GM08714 (cell line): ENCODE results near the gene TESK2.
"Not testable (repeated sequence)": the region's sequence is repeated elsewhere in the genome, so short reads cannot be mapped to it uniquely, and the experiment has no call there.

Experiments
- H3K4me3 ChIP-seq: fragments of 200-500 bp; sonication (Bioruptor generic); 2 replicates; pipeline ENCODE4 v1.5.1; 2014; ENCODE audit warnings: mild to moderate bottlenecking, low read length, inconsistent platforms
- ZNF274 ChIP-seq: IDR thresholded peaks from 2 replicates; pipeline ENCODE4 v1.6.1; 2012; ENCODE audit warnings: mild to moderate bottlenecking, low read depth, low read length

TESK2 gene

DNA sequence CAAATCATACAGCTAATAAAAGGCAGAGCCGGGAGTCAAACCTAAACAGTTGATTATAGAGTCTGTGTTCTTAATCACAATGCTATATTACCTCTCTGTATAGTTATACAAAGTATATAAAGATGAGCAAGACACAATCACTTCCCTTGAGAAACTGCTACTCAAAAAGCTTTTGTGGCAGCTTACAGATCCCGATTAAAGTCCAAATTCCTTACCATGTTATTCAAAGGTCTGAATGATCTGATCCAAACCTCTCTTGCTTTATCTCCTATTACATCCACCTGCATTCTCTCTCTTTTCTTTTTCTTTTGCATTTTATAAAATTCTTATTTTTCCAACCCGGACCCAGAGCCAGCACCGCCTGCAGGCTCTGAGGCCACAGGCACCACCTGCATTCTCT is 93.7 kb downstream of the TESK2 start:
- no peak for TF ChIP-seq ZNF274

DNA sequence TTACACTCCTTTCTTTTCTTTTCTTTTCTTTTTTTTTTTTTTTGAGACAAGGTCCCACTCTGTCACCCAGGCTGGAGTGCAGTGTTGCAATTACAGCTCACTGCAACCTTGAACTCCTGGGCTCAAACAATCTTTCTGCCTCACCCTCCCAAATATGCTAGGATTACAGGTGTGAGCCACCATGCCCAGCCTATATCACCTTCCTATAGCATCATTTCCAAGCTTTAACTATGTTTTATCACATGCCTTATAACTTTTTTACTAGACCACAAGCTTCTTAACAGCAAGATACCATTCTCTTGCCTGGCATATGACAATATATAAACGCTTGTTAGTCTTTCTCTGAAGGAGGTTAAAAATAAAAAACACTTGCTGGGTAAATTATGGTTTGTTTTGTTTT is 95.4 kb downstream of the TESK2 start:
- TF ChIP-seq ZNF274: no peak
- H3K4me3 ChIP-seq: no peak overlapping the region

More for the DNA sequence above, 93.7 kb downstream of the TESK2 start:
- H3K4me3 ChIP-seq: no peak overlapping the region

GRCh38 chr1:45395051-45395450 is 95.9 kb downstream of the TESK2 start:
- TF ChIP-seq ZNF274: no peak
- H3K4me3 ChIP-seq: no peak overlapping the region

- H3K4me3 ChIP-seq: peak overlapping the region; percentile 34; the same call in 1 of the 2 replicates
- no peak for TF ChIP-seq ZNF274
Observed at GRCh38 chr1:45394342-45394741, 96.6 kb downstream of the TESK2 start.

DNA sequence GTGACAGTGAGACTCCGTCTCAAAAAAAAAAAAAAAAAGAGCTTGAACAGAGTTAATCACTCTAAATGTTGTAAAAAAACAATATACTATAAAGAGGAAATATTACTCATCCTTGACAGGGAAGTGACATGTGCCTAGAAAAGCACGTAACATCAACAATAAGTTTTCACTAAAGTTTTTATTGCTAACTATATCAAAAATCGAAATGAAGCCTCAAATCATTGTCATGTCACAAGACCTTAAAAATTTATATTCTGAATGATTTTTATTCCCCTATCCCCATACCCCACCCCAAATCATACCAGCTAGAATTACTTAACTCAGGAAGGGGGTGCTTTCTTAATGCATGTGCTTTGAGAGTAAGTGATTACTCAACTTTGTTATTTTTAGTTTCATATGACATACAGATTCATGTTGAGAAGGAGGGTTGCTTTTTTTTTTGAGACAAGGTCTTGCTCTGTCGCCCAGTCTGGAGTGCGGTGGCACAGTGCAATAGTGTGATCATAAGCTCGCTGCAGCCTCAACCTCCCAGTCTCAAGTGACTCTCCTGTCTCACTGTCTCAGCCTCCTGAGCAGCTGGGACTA is 97.2 kb downstream of the TESK2 start:
- H3K4me3 ChIP-seq: peak overlapping the region; percentile 34; the same call in 1 of the 2 replicates

DNA sequence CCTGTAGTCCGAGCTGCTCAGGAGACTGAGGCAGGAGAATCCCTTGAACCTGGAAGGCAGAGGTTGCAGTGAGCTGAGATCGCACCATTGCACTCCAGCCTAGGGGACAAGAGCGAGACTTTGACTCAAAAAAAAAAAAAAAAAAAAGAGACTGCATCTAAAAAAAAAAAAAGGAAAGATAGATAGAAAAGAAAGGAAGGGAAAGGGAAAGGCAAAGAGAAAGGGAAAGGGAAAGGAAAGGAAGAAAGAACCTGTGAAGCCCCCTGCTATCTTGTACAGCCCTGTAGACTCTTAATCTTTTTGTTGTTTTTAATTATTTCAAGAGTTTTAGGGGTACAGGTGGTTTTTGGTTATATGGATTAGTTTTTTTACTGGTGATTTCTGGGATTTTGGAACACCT is 104.7 kb downstream of the TESK2 start:
- no peak for TF ChIP-seq ZNF274
- H3K4me3 ChIP-seq: no peak overlapping the region

More for the DNA sequence above, 97.2 kb downstream of the TESK2 start:
- TF ChIP-seq ZNF274: no peak

DNA sequence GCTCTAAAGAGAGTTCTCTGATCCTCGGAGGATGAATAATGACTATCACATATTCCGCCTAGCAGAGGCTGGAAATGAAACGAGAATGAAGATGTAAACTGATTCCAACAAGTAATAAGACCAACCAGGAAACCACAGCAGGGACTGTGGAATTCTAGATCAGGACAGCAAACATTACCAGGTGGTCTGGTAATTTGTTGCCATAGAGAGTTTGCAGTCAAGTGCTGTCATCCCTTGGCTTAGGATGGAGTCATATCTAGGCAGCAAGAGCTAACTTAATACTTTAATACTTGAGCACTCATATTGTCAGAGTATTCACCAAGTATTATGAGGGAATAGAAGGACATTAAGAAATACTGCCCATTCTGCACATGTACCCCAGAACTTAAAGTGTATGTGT is 105.7 kb downstream of the TESK2 start:
- TF ChIP-seq ZNF274: no peak
- no peak overlapping the region for H3K4me3 ChIP-seq

GRCh38 chr1:45384213-45384612 is 106.8 kb downstream of the TESK2 start:
- H3K4me3 ChIP-seq: not testable (repeated sequence)

DNA sequence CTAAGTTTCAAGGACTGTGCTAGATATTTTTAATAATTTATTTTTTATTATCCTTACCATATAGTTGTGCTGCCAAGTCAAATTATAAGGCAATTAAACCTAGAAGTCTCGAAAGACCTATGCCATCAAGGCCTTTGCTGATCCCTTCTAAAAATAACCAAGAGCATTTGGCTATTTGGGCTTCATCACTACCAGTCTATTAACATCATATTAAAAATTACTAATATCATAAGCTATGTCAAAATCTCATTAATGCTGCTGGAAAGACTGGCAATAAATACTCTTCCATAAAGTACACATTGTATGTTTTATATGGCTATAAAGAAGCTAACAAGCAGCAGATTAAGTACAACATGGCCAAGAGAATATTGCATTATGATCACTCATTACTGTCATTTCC is 107.8 kb downstream of the TESK2 start:
- no peak for TF ChIP-seq ZNF274
- H3K4me3 ChIP-seq: no peak overlapping the region

DNA sequence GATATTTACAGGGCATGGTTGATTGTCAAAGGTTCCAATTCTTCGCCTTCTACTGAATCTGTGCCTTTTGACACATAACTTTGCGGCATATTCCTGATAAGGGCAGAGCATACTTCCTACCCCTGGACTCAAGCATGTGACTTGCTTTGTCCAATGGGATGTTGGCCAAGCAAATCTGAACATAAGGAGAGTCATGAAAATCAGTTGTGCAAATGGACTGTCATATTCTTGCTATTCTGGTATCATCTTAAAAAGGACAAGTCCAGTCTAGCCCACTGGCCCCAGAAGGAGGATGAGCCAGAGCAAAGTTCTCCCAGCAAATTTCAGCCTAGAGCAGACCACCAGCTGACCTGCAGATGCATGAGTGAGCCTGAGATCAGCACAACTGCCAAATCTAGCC is 109.7 kb downstream of the TESK2 start:
- H3K4me3 ChIP-seq: no peak overlapping the region
- TF ChIP-seq ZNF274: no peak

DNA sequence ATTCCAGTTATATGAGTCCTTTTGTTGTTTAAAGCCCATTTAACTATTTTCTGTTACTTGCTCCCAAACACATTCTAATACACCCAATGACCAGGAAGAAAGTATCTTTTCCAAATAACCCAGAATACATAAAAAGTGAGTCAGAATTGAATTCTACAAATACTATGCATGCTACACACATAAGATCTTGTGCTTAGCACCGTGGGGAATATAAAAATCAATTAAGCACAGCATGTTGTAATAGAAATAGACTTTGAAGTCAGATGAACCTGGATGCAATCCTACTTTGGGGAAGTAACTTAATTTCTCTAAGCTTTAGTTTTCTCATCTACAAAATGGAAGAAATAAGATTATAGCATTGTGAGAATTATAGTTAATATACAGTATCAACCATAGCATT is 110.2 kb downstream of the TESK2 start:
- no peak for TF ChIP-seq ZNF274
- no peak overlapping the region for H3K4me3 ChIP-seq

GRCh38 chr1:45380125-45380524 is 110.8 kb downstream of the TESK2 start:
- H3K4me3 ChIP-seq: no peak overlapping the region
- no peak for TF ChIP-seq ZNF274

GRCh38 chr1:45379524-45379923 is 111.4 kb downstream of the TESK2 start:
- H3K4me3 ChIP-seq: no peak overlapping the region
- TF ChIP-seq ZNF274: no peak

DNA sequence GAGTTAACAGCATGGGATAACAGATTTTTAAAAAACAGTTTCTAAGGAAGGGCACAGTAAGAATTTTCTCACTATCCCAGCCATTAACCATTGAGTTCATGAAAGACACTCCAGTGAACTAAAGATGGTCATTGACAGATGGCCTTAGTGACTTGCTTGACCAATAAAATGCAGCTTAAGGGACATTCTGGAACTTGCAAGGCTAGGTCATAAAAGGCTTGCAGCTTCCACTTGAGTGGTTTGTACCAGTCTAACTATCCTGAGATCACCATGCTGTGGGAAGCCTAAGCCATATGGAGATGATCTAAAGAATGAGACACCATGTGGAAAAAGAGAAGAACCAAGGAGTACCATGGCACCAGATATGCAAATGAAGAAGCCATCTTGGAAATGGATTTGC is 112.8 kb downstream of the TESK2 start:
- no peak overlapping the region for H3K4me3 ChIP-seq

DNA sequence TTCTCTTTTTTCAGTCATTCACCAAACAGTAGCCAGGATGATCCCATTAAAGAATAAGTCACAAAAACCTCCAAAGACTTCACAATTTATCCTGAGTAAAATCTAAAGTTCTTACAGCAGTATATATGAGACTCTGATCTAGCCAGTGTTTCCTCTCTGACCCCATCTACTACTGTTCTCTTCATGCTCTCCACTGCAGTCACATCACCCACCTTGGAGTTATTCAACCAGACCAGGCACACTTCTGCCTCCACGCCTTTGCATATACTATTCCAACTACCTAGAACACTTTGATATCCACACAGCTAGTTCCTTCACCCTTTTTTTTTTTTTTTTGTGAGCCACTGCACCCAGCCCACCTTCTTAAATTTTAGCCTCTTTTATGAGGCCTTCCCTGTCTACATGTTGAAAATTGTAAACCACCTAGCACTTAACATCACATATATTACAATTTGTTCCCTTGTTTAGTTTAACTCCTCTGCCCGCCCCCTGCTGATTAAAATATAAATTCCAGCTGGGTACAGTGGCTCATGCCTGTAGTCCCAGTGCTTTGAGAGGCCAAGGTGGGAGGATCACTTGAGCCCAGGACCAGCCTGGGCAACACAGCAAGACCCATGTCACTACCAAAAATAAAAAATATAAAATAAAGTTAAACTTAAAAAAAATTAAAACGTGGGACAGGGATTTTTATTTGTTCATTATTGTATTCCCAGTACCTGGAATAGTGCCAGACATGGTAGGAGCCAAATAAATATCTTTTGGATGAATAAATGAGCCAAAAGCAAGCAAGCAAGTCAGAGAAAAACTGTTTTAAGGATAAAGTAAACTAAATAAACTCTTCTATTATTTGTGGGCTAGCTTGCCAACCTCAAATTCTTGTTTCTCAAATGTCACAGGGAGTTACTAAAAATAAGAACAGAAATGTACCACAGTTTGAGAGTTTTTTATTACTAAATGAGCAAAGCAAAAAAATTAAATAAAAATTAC is 115.6 kb downstream of the TESK2 start:
- no peak for TF ChIP-seq ZNF274
- no peak overlapping the region for H3K4me3 ChIP-seq

More for the DNA sequence above, 112.8 kb downstream of the TESK2 start:
- no peak for TF ChIP-seq ZNF274
